Panc1 (cell line): Measurements from ENCODE around the gene C1QTNF12. TPM values are rescaled to one million over a fixed set of nuclear protein-coding genes. Genes with fewer than 3 reads are reported as not detected.

ENCODE experiments used
- ATAC-seq: fragments of 200-7000 bp; cut with Tn5 transposase; 2 replicates; pipeline ENCODE4 v1.9.1; 2020; ENCODE audit warnings: mild to moderate bottlenecking, moderate library complexity
- BruUV-seq: library from RNA; stranded (reverse); fragments of 400-500 nt; replicated peaks from 2 replicates; lab custom pipeline; 2021; lab: Mats Ljungman, UMichigan
- CTCF ChIA-PET: fragments of 300-600 bp; sonication (Branson Sonifier 250); formaldehyde crosslinking; loops from one replicate; lab custom pipeline; 2022; ENCODE audit warnings: antibody characterized with exemption; lab: Charles Lee
- POLR2A ChIA-PET: fragments of 300-600 bp; sonication (Branson Sonifier 250); formaldehyde crosslinking; loops from one replicate; lab custom pipeline; 2022; ENCODE audit warnings: antibody characterized with exemption; lab: Charles Lee
- DNase-seq: peaks from one replicate; pipeline ENCODE4 v3.0.0-alpha.2; 2010; ENCODE audit warnings: low read depth, low spot score
- H3K27ac ChIP-seq: 2 replicates; pipeline ENCODE4 v1.5.1; 2011; ENCODE audit warnings: mild to moderate bottlenecking, low read length, inconsistent platforms
- H3K27me3 ChIP-seq: fragments of 200-500 bp; sonication (Bioruptor generic); 2 replicates; pipeline ENCODE4 v1.6.0; 2014; ENCODE audit warnings: low read length, inconsistent platforms; ENCODE audit not compliant: control insufficient read depth, insufficient read depth
- H3K36me3 ChIP-seq: fragments of 200-500 bp; sonication (Bioruptor generic); 2 replicates; pipeline ENCODE4 v1.5.1; 2014; ENCODE audit warnings: inconsistent platforms, mild to moderate bottlenecking, low read length, moderate library complexity; ENCODE audit not compliant: control insufficient read depth, insufficient read depth
- H3K4me1 ChIP-seq: 2 replicates; pipeline ENCODE4 v1.5.1; 2011; ENCODE audit warnings: inconsistent platforms, mild to moderate bottlenecking, low read length, moderate library complexity; ENCODE audit not compliant: control insufficient read depth, insufficient read depth
- H3K4me3 ChIP-seq, 2 experiments: 2 replicates each; pipeline ENCODE4 v1.5.1; 2011 to 2012; ENCODE audit warnings: low read depth in 2 of 2, low read length in 2 of 2, mild to moderate bottlenecking in 2 of 2, inconsistent platforms in 1 of 2, moderate library complexity in 1 of 2
- H3K9me3 ChIP-seq: fragments of 200-500 bp; sonication (Bioruptor generic); 2 replicates; pipeline ENCODE4 v1.5.1; 2014; ENCODE audit warnings: low read depth, mild to moderate bottlenecking, inconsistent platforms, low read length, moderate library complexity; ENCODE audit not compliant: control insufficient read depth, insufficient read depth
- POLR2AphosphoS5 ChIP-seq: IDR thresholded peaks from 2 replicates; pipeline ENCODE4 v1.6.1; 2012; ENCODE audit warnings: mild to moderate bottlenecking, low read depth, low read length, moderate library complexity
- SIN3A ChIP-seq: IDR thresholded peaks from 2 replicates; pipeline ENCODE4 v1.6.1; 2012; ENCODE audit warnings: low read depth, mild to moderate bottlenecking, low read length, moderate library complexity, borderline replicate concordance; ENCODE audit not compliant: insufficient read depth
- TCF7L2 ChIP-seq: IDR thresholded peaks from 2 replicates; pipeline ENCODE4 v1.6.1; 2011; ENCODE audit warnings: mild to moderate bottlenecking, low read depth, low read length, inconsistent platforms
- in situ Hi-C: cut with HindIII; loops from 2 replicates; pipeline ENCODE4 v1.10.0; 2016; ENCODE audit warnings: low sequenced_read_pairs, low pct_unique_long_range_greater_than_20kb
- intact Hi-C: fragments of 100-400 bp; cut with micrococcal nuclease; formaldehyde crosslinking; loops from one replicate; pipeline ENCODE4 v1.10.0; 2022; ENCODE audit not compliant: unreplicated experiment
- total RNA-seq: library from RNA; stranded (reverse); gene quantifications from one replicate; pipeline ENCODE4 v1.2.1, GENCODE V29; 2021; ENCODE audit not compliant: unreplicated experiment
- TF ChIP-seq, protein P1 (sequence below): fragments of 450-650 bp; IDR thresholded peaks from 2 replicates; pipeline ENCODE4 v1.5.1; 2017; ENCODE audit warnings: mild to moderate bottlenecking
- TF ChIP-seq, protein P2 (sequence below), 2 experiments: IDR thresholded peaks; 2 replicates each; pipeline ENCODE4 v1.6.1; 2011 to 2012; ENCODE audit warnings: low read depth in 2 of 2, control low read depth in 1 of 2, low read length in 1 of 2, mild to moderate bottlenecking in 1 of 2, moderate library complexity in 1 of 2; ENCODE audit not compliant: insufficient read depth in 1 of 2

The C1QTNF12 gene
- total RNA-seq, 1 experiment from 2014 or later, result 41.4 TPM

DNA sequence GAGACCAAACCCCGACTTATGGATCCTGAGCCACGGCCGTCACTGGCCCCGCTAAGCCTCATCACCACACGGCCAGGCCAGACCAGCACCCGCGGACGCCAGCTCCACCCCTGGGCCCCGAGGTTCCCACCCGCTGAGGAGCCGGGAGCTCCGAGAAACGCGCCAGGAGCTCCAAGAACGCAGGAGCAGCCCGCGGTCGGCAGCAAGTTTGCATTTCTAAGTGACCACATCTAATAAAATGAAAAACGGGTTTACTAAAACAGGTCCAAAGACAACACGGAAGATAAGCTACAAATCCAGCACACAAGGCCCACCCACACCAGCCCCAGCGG lies 8.1 kb upstream of the C1QTNF12 start:
- in situ Hi-C loops (no loop called here), intact Hi-C loops (loop anchor here (5.0 kb wide), 1 partner anchor 132 kb away; no protein-coding TSS in a partner anchor)
- Histone ChIP-seq H3K36me3 (no peaks in the 10 kb centered on the region), H3K27ac (no peak overlapping the region), H3K4me1 (0 out of 2 replicates have a peak, but pooled peaks cover 4% of the 10 kb centered on the region), H3K9me3 (no peaks in the 10 kb centered on the region), H3K4me3 (no peak overlapping the region), H3K27me3 (no peaks in the 10 kb centered on the region)
- no peak for TF ChIP-seq POLR2AphosphoS5
- TF ChIP-seq, protein P1, sequence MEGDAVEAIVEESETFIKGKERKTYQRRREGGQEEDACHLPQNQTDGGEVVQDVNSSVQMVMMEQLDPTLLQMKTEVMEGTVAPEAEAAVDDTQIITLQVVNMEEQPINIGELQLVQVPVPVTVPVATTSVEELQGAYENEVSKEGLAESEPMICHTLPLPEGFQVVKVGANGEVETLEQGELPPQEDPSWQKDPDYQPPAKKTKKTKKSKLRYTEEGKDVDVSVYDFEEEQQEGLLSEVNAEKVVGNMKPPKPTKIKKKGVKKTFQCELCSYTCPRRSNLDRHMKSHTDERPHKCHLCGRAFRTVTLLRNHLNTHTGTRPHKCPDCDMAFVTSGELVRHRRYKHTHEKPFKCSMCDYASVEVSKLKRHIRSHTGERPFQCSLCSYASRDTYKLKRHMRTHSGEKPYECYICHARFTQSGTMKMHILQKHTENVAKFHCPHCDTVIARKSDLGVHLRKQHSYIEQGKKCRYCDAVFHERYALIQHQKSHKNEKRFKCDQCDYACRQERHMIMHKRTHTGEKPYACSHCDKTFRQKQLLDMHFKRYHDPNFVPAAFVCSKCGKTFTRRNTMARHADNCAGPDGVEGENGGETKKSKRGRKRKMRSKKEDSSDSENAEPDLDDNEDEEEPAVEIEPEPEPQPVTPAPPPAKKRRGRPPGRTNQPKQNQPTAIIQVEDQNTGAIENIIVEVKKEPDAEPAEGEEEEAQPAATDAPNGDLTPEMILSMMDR, result no peak
- no peak for ATAC-seq
- no peak for DNase-seq
- BruUV-seq, result no TSS peak
- ChIA-PET CTCF (no interaction called here), POLR2A (no interaction called here)

DNA sequence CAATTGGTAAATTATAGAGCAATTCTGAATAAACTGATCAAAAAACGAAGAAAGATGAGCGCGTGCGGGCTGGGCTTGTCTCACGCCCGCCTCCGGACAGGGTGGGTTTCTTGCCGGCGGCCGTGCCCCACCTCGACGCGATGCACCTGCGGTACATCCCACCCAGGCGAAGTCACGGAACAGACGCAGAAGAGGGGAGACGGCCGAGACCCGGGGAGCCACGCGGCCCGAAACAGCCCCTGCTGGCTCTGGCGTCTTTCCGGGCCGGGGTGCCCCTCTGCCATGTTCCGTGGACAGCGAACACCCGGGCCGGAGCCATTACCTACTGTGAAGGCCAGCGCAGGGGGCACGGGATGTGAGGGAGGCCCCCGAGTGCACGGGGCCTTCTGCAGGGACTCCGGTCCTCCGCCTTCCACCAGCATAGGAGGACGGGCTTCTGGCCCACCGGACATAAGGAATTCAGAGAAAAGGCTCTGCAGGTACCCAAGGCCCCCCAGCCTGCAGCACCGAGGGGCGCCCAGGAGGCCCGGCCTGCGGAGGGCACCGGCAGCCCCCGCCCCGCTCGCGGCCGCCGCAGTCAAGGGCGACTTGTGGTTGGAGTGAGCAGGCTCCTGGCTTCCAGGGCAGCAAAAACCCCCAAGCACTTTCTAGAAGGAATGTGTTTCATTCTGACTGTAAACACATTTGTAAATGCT lies 7.6 kb upstream of the C1QTNF12 start:
- Histone ChIP-seq H3K27ac (no peak overlapping the region), H3K4me3 (no peak overlapping the region), H3K9me3 (no peaks in the 10 kb centered on the region), H3K4me1 (0 out of 2 replicates have a peak, but pooled peaks cover 4% of the 10 kb centered on the region), H3K27me3 (no peaks in the 10 kb centered on the region), H3K36me3 (no peaks in the 10 kb centered on the region)
- TF ChIP-seq, protein P1, result no peak
- TF ChIP-seq, protein P2, sequence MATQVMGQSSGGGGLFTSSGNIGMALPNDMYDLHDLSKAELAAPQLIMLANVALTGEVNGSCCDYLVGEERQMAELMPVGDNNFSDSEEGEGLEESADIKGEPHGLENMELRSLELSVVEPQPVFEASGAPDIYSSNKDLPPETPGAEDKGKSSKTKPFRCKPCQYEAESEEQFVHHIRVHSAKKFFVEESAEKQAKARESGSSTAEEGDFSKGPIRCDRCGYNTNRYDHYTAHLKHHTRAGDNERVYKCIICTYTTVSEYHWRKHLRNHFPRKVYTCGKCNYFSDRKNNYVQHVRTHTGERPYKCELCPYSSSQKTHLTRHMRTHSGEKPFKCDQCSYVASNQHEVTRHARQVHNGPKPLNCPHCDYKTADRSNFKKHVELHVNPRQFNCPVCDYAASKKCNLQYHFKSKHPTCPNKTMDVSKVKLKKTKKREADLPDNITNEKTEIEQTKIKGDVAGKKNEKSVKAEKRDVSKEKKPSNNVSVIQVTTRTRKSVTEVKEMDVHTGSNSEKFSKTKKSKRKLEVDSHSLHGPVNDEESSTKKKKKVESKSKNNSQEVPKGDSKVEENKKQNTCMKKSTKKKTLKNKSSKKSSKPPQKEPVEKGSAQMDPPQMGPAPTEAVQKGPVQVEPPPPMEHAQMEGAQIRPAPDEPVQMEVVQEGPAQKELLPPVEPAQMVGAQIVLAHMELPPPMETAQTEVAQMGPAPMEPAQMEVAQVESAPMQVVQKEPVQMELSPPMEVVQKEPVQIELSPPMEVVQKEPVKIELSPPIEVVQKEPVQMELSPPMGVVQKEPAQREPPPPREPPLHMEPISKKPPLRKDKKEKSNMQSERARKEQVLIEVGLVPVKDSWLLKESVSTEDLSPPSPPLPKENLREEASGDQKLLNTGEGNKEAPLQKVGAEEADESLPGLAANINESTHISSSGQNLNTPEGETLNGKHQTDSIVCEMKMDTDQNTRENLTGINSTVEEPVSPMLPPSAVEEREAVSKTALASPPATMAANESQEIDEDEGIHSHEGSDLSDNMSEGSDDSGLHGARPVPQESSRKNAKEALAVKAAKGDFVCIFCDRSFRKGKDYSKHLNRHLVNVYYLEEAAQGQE (IDR thresholded peaks at IDR 0.05; ENCODE audit: insufficient read depth in 1 of 2, low read depth in 2 of 2, low read length in 1 of 2), result no peak
- no peak for TF ChIP-seq POLR2AphosphoS5
- no peak for TF ChIP-seq SIN3A
- no peak for TF ChIP-seq TCF7L2
- intact Hi-C loops (loop anchor here (5.0 kb wide), 1 partner anchor 132 kb away; no protein-coding TSS in a partner anchor), in situ Hi-C loops (no loop called here)
- ATAC-seq (no peak), DNase-seq (no peak)
- ChIA-PET POLR2A (no interaction called here), CTCF (no interaction called here)
- no TSS peak for BruUV-seq
